Hepatic stellate cell (primary cell): ENCODE results near the gene LIN28B.
A peak's percentile ranks its signal among the peaks of the same experiment; 100 is the strongest.
"Not testable (repeated sequence)": the region's sequence is repeated elsewhere in the genome, so short reads cannot be mapped to it uniquely, and the experiment has no call there.

ENCODE experiments used
- DNase-seq: peaks from one replicate; pipeline ENCODE4 v3.0.0; 2011; ENCODE audit warnings: low spot score

The LIN28B gene, protein sequence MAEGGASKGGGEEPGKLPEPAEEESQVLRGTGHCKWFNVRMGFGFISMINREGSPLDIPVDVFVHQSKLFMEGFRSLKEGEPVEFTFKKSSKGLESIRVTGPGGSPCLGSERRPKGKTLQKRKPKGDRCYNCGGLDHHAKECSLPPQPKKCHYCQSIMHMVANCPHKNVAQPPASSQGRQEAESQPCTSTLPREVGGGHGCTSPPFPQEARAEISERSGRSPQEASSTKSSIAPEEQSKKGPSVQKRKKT

DNA sequence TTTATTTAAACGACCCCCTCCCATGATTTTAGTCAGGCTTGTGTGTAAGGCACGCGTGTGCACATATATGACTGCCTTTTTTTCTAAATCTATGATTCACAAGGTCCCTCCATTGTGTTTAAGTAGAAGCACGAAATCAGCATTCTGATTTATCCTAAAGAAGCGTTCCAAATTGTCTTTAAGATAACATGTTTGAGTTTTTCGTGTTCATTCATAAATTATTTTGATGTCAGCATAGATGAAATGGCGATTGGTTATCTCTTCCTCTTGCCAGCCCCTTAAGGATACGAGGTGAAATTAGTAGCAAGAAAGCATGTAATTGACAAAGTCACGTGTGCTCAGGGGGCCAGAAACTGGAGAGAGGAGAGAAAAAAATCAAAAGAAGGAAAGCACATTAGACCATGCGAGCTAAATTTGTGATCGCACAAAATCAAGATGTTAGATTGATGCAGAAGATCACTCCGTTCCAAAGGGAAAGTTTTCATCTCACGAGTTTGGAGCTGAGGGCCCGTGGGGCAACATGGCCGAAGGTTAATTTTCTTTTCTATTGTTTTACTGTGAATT, at the start of gene LIN28B:
TSS of gene LIN28B (plus strand) at position 377 of the 564 bp plus-strand sequence. CDS start at position 521, 144 bp downstream.
- no peak for DNase-seq

DNA sequence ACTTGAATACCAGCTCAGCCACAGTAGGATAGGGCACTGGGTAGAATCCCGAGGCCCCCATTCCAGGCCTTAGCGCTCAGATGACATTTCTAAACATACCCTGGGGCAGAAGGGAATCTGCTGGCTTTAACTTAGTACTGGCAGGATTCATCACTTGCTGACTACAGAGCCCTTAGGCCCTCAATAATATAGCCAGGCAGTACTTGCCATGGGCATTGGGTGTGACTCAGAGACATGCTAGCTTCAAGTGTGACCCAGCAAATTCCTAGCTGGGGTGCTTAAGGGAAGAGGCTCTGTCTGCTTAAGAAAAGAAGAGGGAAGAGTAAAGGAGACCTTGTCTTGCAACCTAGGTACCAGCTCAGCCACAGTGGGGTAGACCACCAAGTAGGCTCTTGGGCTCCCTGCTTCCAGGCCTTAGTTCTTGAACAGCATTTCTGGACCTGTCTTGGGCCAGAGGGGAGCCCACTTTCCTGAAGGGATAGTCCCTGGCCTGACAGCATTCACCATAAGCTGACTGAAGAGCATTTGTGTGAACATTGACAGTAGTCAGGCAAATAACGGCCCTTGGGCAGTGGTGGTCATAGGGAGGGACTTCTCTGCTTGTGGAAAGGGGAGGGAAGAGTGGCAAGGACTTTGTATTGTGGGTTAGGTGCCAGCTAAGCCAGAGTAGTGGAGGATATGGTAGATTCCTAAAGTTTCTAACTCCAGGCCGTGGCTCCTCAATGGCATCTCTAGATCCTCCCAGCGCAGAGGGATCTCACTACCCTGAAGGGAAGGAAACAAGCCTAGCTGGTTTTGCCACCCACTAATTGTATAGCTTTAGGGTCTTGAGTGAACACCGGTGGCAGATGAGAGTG, 48.6 kb upstream of the LIN28B start:
- DNase-seq: no peak

DNA sequence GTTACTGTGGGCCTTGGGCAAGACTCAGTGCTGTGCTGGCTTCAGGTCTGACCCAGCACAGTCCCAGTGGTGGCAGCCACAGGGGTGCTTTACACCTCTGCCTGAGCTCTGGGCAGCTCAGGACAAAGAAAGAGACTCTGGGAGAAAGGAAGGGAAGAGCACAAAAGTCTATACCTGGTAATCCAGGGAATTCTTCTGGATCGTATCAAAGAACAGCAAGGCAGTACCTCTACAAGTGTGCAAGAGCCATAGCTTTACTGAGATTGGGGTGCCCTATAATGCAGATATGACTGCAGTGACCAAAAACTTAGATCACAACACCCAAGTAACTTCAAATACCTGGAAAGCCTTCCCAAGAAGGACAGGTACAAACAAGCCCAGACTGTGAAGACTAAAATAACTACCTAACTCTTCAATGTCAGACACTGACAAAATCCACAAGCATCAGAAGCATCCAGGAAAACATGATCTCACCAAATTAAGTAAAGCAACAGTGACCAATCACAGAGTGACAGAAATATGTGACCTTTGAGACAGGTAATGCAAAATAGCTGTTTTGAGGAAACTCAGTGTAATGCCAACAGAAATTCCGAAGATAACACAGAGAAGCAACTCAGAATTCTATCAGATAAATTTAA, 47.9 kb upstream of the LIN28B start:
- DNase-seq: no peak

DNA sequence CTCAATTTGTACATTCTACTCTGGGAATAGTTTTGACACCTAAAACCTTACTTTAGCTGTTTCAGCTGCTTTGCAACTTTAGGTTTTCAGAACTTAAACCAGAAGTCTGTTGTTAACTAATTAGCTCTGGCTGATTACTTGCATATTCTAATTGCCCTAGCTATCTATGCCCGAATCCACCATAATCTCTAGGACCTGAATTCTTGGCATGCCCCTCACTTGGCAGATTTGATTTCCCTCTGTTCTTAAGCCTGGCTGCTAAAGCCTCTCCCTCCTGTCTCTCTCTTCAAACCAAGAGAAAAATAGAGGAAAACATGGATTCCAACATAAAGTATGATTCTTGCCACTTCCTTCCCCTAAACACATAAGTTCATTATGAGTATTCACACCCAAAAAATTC, 35.0 kb upstream of the LIN28B start:
- DNase-seq: no peak

DNA sequence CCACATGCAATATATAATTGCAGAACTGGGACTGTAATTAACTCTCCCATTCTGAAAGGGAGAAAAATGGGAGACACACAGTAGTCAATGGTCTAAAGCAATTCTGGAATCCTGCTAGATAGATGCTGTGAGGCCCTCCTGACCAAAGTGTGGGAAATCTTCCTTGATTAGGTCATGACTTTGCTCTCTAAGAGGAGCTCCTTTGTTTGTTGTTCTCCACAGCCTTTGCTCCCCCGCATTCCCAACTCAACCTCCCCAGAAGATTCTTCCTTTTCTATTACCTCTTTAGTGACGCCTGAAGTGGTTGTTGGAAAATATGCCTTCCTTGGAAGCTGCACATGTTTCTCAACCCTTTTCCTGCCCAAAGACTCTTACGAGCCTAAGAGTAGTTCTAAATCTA, 28.8 kb upstream of the LIN28B start:
- no peak for DNase-seq

DNA sequence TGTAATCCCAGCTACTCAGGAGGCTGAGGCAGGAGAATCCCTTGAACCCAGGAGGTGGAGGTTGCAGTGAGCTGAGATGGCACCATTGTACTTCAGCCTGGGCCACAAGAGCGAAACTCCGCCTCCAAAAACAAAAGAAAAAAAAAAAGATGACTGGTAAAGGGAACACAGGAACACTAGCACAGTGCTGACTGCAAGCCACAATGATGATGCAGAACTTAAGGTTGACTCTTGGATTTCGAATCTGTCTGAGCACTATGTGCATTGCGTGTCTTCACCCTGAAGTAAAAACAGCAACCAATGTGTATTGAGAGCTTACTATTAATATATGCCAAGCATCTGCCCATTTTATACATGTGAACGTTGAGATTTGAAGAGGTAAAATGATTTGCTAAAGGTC, 27.6 kb upstream of the LIN28B start:
- DNase-seq: no peak

DNA sequence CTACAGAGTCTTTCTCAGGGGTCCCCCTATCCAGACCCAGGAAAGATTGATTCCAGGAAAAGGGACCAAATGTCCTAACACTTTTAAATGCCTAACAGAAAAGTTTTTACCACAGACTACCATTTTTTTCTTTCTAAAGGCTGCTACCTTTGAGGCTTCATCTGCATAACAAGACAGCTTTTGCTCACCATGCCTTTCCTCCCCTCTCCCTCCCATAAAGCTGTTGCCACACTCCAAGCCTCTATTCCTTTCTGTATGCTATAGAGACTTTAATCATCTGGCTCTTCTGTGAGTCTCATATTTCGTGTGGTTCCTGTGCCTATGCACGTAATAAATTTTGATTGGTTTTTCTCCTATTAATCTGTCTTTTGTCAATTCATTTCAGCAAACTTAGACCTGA, 26.0 kb upstream of the LIN28B start:
- no peak for DNase-seq

DNA sequence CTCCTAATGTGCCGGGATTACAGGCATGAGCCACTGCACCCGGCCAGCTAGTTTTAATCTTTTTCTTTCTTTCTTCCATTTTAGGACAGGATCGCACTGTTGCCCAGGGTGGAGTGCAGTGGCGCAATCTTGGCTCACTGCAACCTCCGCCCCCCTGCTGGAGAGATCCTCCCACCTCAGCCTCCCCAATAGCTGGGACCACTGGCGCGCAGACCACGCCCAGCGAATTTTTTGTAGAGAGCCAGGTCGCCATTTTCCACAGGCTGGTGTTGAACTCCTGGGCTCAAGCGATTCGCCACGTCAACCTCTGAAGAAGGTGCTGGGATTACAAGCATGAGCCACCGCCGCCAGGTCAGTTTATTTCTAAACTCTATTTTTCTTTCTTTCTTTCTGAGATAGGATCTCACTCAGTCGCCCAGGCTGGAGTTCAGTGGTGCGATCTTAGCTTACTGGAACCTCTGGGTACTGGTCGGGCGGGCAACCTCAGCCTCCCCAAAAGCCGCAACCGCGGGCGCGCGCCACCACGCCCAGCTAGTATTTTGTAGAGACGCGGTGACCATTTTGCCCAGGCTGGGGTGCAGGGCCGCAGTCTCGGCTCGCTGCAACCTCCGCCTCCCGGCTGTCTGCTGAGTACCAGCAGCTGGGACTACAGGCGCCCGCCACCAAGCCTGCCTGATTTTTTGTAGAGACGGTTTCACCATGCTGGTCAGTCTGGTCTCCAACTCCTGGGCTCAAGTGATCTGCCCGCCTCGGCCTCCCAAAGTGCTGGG, 20.0 kb upstream of the LIN28B start:
- DNase-seq: no peak

DNA sequence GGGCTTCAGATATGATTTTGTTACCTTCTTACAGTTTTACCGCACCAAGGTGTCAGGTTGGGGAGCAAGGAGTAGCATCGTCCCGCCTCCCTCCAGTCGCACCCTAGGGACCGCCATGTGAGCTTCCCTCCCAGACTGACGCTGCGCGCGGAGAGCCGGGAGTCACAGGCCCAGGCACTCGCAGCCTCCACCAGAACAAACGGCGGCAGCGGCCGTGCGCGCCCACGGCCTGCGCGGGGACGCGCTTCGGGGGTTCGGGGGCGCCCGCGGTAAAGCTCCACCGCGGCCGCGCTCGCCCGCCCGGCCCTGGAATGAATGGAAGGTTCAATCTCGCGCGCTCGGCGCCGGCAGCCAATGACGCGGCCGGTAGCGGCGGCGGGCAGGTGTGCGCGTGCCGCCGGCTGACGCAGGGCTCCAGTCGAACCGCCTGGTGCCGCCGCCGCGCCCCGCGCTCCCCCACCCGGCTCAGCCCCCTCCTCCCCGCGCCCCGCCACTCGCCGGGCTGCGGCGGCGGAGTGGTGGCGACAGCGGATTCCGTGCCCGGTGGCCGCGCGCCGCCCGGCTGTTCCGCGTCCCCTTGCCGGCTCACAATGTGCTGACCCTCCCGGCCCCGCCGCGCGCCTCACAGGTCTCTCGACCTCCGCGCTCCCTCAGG, 16.5 kb upstream of the LIN28B start:
- no peak for DNase-seq

DNA sequence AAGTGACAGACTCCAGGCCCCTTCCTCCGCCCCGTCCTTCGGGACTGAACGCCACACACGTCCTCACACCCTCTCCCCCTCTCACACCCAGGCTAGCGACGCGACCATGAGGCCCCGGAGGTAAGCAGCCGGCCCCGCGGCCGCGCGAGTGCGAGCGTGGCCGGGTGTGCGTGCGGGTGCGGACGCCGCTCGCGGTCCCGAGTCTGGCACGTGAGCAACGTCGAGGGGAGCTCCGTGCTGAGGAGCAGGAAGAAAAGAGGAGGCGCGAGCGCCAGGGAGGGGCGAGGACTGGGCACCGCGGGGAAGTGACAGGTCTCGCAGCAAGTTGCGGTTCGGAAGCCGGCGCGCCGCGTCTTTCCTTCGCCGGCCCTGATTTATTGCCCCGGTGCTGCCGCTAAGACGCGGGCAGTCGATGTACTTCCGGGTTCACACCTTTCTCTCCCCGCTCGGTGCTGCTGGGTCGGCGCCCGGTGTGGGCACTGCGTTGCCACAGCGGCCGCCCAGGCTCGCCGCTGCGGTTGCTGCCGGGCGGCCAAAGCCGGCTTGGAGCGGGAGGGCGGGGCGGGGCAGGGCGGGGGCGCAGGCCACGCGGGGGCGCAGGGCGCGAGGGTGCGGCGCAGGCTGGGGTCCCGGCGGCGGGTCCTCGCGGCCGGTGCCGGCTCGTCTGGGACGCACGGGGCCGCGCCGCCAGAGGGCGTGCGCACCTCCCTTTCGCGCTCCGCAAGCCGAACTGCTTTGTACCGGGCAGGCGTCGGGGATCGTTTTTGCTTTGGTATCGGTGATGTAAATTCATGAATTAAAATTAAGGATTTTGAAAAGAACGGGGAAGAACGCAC, 15.8 kb upstream of the LIN28B start:
- peak; percentile 38 for DNase-seq

DNA sequence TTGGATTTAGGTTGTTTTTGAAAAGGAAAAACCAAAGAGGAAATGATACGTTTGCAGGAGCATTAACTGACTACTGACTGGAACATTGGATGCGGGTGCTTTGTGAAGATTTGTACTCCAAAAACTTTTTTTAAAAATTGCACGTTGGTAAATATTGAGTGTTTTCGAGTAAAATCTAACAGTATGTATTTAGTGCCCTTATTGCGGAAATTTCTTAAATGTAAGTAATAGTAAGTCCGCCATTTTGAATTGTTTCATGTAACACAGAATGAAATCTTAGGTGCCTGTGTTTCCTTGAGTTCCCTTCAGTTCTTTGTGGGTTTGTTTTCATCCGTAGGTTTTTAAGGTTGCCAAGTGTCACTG, 15.2 kb upstream of the LIN28B start:
- no peak for DNase-seq

DNA sequence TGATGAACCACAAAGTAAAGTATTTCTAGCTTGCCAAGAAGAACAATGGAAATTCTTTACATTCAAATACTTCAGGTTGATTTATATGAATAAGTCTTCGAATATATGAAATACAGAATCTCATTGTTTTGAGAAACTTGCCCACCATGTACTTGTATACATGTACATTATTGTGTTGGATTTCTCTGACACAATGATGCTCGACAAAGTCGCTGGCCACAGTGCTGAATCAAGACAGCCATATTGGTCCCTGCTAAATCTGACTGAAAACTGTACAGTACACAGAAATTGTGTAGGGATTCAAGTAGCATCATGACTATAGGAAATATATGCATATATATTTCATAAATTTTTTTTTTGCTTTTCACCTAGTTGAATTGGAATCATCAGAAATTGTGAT, 13.1 kb upstream of the LIN28B start:
- DNase-seq: no peak

DNA sequence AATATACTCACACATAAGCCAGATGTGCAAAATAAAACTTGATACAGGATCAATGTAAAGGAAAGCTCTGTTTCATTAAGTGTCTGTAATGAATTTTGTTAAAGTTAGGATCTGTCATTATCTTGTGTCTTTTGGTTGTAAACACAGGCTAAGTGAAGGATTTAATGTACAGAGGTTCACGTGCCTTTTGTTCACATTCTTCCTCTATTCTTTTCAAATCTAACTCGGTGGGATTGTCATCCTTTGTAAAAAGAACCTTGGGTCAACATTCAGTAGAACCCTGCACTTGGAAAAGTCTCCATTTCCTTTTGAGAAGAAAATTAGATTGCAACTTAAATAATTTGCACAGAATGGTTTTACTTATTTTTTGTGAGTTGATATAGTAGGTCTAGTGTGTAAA, 7.7 kb upstream of the LIN28B start:
- DNase-seq: no peak

DNA sequence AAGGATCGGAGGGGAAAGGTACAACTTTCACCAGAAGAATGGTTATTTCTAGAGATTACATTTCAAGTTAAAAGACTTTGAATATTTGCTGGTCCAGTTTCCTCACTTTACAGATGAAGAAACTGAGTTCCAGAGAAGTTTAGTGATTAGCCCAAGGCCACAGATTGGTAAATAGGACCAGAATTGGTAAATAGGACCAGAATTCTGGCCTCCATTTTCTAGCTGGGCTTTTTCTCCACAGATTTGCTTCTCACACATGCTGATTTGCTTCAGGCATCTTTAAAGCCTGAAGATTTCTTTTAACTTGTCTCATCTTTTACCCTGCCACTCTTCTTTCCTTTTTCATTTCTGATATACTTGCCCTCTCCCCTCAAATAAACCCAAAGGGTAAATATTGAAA, 5.2 kb upstream of the LIN28B start:
- no peak for DNase-seq

DNA sequence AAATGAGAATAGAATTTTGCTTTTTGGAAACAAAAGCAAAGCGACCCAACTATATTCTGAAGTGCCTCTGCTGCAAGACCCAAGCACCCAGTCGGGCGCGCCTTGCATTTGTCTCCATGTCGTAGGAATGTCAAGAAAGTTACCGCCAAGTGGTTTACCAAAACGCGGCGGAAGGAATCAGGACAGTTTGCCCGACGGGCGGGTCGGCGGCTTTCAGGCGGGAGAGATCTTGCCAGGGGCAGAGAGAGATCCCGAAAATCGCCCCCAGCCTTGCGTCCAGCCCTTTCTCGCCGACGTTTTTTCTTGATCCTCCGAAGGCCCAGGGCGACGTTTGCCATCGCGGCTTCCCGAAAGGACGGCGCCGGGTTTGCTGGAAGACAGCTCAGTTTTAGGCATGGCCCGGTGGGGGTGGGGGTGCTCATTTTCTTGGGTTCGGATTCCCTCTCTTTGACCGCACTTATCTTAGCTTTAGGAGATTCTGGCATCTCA, 4.0 kb upstream of the LIN28B start:
- no peak for DNase-seq

DNA sequence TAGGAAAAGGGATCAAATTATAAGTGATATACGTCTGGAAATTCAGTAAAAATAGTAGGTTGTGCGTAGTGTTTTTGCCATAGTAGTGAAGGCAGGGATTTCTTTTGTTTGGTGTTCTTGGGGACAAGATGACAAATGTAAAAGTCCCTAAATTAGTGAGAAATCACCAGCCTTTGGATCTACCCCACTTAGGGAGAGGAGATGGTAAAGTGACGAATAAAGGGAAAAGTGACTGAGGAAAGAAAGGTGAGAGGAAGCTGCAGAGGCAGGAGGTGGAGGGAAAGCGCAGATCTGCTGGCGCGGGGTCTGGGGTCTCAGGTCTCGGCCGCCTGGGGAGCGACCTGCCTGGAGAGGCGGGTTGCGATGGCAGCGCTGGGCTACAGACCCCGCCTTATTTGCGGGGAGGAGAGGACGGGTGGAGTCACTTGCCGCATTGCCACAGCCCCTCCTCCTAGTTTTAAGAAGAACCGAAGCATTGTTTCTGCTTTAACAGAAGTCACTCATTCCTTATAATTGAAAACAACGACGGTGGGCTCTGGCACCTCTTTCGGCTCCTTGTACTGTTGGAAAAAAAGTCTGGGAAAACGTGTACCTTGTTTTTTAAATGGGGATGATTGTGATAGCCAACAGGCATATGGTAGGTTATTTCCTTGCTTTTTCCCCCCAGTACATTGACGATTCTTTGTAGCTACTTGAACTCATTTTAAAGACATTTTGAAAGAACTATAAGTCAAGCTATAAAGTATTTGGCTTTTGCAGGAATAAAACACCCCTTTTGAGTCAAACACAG, 3.3 kb upstream of the LIN28B start:
- not testable (repeated sequence) for DNase-seq

DNA sequence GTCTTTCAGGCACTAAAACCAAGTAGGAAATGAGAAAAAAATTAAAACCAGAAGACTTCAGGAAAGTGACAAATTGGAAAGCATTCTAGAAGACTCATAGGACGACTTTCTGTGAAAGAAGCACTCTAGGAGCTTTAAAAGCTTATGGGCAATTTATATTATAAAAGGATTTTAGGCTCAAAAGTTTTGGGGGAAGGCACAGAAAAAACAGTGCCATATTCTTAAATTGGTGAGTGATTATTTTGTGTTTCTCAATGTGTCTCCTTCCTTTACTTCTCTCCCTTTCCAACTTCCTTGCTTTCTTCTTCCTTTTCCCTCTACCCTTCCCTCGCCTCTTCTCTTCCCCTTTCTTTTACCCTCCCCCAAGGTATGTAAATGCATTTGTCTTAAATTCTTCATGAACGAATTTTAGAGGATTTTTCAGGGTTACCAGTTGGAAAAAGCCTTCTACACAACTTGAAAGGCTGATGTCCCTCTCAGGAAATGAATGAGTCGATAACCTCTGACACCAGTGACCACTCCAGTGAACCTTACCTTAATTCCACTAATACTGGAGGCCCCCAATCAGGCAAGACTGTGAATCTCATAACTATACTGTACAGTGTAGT, 2.6 kb upstream of the LIN28B start:
- DNase-seq: no peak

DNA sequence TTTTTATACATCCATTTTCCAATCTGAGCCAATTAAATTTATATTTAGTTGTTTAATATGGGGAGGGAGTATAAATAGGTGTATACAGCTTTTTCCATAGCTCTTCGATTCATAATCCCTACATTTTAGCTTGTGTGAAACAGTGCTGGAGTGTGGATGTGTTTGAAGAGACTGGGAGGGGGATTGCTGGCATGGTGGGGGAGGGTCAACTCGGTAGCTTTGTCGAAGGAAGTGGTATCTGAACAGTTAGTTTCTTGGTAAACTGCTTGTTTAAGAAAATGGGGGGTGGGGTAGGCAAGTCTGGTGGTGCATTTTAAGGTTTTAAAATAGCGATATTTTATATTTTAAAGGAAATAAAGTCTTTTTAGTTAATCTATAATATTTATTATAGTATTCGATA, 1.4 kb upstream of the LIN28B start:
- DNase-seq: no peak
